Endothelial cell (in vitro differentiated cells): ENCODE results near the gene GREB1. TPM values are rescaled to one million over a fixed set of nuclear protein-coding genes. Genes with fewer than 3 reads are reported as not detected.

Source experiments
- DNase-seq: peaks from one replicate; pipeline ENCODE4 v3.0.0; 2021; ENCODE audit warnings: low spot score
- H3K27ac Mint-ChIP-seq: one replicate; pipeline ENCODE4 v1.8.0; 2021; ENCODE audit warnings: mixed read lengths, inconsistent platforms; ENCODE audit not compliant: unreplicated experiment
- H3K27me3 Mint-ChIP-seq: one replicate; pipeline ENCODE4 v1.8.0; 2021; ENCODE audit warnings: mild to moderate bottlenecking, moderate library complexity, mixed read lengths, inconsistent platforms; ENCODE audit not compliant: unreplicated experiment
- H3K36me3 Mint-ChIP-seq: one replicate; pipeline ENCODE4 v1.8.0; 2021; ENCODE audit warnings: mild to moderate bottlenecking, low read depth, mixed read lengths, inconsistent platforms; ENCODE audit not compliant: unreplicated experiment
- H3K4me1 Mint-ChIP-seq: one replicate; pipeline ENCODE4 v1.8.0; 2021; ENCODE audit warnings: mild to moderate bottlenecking, mixed read lengths, inconsistent platforms; ENCODE audit not compliant: unreplicated experiment
- H3K4me3 Mint-ChIP-seq: one replicate; pipeline ENCODE4 v1.8.0; 2021; ENCODE audit warnings: mild to moderate bottlenecking, mixed read lengths, inconsistent platforms; ENCODE audit not compliant: unreplicated experiment
- H3K9me3 Mint-ChIP-seq: one replicate; pipeline ENCODE4 v1.8.0; 2021; ENCODE audit warnings: mixed read lengths, inconsistent platforms; ENCODE audit not compliant: unreplicated experiment
- CTCF ChIP-seq: fragments of 200-600 bp; sonication (generic); IDR thresholded peaks from one replicate; pipeline ENCODE4 v1.5.0; 2021; ENCODE audit warnings: antibody characterized with exemption; ENCODE audit not compliant: unreplicated experiment
- total RNA-seq: library from RNA; stranded (reverse); fragmentation: NEBNext Ultra II Directional; extraction: Animal tissue kit (Norgen Biotek cat#: 25700); gene quantifications from one replicate; pipeline ENCODE4 v1.2.1, GENCODE V29; 2021; ENCODE audit not compliant: unreplicated experiment

Gene GREB1
- total RNA-seq, 1 donor from 2014 or later, result 35.9 TPM

GRCh38 chr2:11539317-11540147 lies 5.7 kb downstream of the GREB1 start:
- Mint-ChIP-seq H3K36me3 (no peaks in the 10 kb centered on the region), H3K4me3 (no peak overlapping the region)
- no peak for DNase-seq

DNA sequence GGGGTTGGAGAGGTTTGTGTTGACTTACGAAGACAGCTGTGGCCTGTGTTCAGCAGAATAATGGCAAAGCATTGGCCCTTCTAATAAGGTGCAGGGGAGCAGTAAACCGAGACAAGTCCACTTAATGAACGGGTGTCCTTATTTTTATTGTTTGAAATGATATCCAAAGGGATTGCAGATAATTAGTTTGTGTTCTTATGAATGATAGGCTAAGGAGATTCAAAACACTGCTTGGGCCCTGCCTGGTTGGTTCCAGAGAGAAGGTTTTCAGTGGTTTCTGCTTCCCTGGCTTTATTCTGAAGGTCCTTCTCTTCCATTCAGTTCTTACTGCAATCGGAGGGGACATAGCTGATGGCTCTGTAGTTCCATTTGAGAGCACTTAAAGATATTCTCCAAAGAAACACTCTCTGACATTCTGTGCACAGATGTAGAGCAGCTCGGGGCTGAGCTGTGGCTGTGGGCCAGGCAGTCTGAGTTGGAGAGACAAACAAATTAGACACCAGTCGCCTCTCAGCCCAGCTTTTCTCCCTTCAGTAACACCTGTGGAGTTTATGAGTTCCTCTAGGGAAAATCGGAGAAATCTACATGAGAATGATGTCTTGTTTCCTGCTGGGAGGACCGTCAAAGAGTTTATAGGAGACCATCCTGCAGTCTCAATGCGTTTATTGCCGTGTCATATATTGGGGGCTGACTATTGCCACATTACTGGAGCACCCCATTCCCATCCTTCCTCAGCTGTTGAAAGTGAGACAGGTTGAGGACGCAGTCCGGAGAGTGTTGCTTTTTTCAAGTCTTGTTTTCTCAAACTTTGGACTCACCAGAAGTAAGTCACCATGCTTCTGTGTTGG lies 6.5 kb downstream of the GREB1 start:
- peaks cover 10% of the 10 kb centered on the region for H3K27me3 Mint-ChIP-seq
- H3K4me1 Mint-ChIP-seq, result peaks cover 27% of the 10 kb centered on the region
- H3K4me3 Mint-ChIP-seq, result peak overlapping the region; percentile 10
- no peaks in the 10 kb centered on the region for H3K36me3 Mint-ChIP-seq
- no peak for DNase-seq
- H3K9me3 Mint-ChIP-seq, result no peaks in the 10 kb centered on the region
- TF ChIP-seq CTCF, result no peak
- H3K27ac Mint-ChIP-seq, result no peak overlapping the region

More at GRCh38 chr2:11539317-11540147, 5.7 kb downstream of the GREB1 start:
- TF ChIP-seq CTCF, result no peak
- peaks cover 27% of the 10 kb centered on the region for H3K4me1 Mint-ChIP-seq
- no peak overlapping the region for H3K27ac Mint-ChIP-seq
- H3K27me3 Mint-ChIP-seq, result peaks cover 10% of the 10 kb centered on the region
- no peaks in the 10 kb centered on the region for H3K9me3 Mint-ChIP-seq

DNA sequence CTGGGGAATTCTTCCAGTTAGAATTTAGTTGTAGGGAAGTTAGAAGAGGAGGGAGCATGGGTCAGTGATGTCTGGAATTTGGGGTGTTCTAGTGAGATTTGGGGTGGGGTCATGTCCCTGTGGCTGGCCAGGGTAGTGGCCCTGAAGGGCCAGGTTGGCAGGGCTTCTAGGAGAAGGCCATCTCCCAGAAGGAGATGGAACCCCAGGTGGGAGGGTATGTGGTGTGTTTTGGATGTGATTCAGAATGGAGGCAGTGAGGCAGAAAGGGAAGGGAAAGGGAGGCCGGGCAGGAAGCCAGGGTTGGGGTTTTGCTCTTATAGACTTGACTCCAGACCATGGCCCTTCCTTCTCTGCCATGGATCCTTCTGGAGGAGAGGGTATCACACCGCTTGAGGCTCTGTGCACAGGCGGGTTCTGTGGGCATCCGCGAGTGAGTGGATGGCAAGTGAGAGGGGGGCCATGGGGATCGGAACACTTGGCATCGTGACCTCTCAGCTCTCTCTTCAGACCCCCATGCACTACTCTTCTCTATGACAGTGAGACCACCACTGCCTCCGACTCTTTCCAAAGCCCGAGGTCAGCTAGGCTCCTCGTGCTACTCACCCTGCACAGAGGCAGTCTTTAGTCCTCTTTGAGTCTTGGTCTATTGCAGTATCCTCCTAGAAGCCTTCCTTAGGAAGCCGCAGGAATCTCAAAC lies 7.3 kb downstream of the GREB1 start:
- Mint-ChIP-seq H3K4me3 (peak overlapping the region; percentile 10), H3K27ac (no peak overlapping the region), H3K9me3 (no peaks in the 10 kb centered on the region), H3K27me3 (peaks cover 10% of the 10 kb centered on the region), H3K36me3 (no peaks in the 10 kb centered on the region), H3K4me1 (peaks cover 27% of the 10 kb centered on the region)
- DNase-seq, result no peak
- TF ChIP-seq CTCF, result no peak

DNA sequence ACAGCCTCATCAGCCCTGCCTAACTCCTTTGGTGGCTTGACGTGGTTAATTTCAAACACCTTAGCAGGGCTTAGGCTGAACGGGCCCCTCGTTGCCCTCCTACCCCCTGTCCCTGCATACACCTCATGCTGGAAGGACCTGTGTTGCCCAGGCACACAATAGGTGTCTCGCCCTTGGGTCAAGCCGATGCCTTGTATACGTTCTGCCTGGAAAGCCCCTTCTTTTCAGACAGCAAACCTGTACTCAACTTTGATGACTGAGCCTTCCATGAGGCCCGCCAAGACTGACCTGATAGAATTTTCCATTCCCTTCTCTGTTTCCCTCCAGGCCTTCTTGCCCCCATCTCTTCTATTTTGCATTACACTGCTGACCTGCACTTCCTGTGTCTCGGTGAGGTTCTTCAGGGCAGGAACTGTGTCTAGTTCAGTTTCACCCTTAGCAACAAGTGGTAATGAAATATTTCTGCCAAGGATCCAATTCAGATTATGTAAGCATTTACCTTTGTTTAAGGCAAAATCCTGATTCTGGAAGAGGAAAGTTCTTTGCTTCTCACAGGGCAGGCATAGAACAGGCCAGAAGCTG lies 7.9 kb downstream of the GREB1 start:
- DNase-seq, result no peak
- Mint-ChIP-seq H3K36me3 (no peaks in the 10 kb centered on the region), H3K27ac (no peak overlapping the region), H3K4me3 (no peak overlapping the region), H3K9me3 (no peaks in the 10 kb centered on the region), H3K27me3 (peaks cover 10% of the 10 kb centered on the region), H3K4me1 (peaks cover 27% of the 10 kb centered on the region)
- TF ChIP-seq CTCF, result no peak
